NAMALWA (cell line): Measurements from ENCODE around the gene PEX19.

Experiments used
- DNase-seq: peaks from one replicate; pipeline ENCODE4 v3.0.0-alpha.2; 2015; ENCODE audit warnings: low spot score

PEX19 gene

GRCh38 chr1:160277330-160277729 is 7.6 kb downstream of the PEX19 start:
- DNase-seq, result no peak

DNA sequence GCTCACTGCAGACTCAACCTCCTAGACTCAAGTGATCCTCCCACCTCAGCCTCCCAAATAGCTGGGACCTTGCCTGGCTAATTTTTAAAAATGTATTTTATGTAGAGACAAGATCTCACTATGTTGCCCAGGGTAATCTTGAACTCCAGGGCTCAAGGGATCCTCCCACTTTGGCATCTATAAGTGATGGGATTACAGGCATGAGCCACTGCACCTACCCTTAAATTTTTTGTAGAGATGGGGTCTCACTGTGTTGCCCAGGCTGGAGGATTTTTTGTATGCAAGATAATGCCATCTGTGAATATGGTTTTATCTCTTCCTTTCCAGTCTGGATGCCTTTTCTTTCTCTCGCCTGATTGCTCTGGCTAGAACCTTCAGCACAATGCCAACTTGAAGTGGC is 13.9 kb downstream of the PEX19 start:
- DNase-seq, result no peak

DNA sequence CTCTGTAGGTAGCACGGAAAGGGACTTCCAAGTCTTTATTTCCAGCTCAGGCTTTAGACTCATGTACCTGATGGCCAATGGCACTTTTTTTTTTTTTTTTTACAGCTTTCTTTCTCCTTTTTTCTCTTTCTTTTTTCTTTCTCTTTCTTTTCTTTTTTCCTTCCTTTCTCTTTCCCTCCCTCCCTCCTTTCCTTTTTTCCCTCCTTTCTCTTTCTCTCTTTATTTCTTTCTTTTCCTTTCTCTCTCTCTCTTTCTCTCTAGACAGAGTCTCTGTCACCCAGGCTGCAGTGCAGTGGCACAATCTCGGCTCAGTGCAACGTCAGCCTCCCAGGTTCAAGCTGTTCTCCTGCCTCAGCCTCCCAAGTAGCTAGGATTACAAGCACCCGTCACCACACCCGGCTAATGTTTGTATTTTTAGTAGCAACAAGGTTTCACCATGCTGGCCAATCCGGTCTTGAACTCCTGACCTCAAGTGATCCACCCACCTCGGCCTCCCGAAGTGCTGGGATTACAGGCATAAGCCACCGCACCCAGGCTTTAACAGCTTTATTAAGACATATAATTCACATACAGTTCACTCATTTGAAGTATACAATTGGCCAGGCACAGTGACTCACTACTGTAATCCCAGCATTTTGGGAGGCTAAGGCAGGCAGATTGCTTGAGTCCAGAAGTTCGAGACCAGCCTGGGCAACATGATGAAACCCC is 17.5 kb downstream of the PEX19 start:
- no peak for DNase-seq

DNA sequence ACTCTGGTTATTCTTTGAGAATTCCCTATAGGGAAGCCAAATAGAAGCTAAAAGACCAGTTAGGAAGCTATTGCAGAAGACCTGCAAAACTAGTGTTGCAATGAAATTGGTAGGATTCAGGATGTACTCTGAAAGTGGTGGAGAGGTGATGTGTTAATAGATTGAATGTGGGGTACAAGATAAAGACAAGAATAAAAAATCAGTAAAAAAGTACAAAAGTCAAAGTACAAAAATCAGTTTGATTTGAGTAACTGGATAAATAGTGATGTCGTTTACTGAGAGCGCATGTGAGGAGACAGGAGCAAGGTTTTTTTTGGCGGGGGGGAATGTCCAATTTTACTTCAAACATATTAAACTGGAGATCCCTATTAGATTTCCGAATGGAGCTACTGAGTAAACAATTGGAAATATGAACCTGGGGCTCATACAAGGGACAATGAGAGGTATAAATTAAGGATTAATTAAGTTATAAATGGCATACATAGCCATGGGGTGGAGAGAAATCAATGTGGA is 20.1 kb downstream of the PEX19 start:
- DNase-seq, result no peak

DNA sequence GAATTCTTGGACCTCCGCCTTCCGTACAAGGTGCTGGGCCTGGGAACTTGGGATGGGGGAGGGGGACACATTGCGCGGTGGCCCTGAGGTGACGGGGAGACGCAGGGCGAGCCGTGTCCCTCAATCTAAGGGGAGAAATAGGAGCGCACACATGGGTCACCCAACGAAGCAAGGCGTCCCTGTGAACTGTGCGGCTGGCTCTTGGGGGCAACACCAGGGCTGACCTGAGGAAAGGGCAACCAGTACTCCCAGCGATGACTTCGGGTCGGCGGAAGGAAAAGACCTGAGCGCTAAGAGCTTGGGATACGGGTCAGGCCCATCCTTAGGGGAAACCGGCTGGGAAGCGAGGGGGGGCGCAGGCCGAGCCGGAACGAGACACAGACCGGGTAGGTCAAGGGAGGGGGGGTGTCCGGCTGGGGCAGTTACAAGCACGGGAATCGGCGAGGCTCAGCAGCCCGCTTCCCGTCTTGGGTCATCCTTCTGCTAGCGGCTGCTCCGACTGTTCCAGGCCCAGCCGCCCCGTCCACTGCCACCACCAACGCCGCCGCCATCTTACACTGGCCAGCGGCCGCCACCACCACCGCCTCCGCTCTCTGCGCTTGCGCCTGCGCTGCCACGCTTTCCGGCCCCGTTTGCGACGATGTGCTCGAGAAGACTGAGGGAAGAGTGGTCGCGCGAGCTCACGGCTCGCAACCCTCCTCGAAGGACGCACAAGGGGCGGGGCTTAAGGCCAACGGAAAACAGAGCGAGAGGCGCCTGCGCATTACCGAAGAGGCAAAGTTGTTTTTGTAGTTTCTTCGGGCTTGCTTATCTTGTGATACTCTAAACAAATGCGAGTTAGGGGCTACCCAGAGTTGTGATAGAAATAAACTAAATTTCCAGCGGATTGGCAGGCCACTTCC is 22.8 kb downstream of the PEX19 start, which contains the start of gene DCAF8:
Gene DCAF8, minus strand, starts transcription at position 657 of the 902 bp plus-strand sequence. CDS start 18,541 bp downstream, outside the sequence.
- peak; percentile 100 for DNase-seq

DNA sequence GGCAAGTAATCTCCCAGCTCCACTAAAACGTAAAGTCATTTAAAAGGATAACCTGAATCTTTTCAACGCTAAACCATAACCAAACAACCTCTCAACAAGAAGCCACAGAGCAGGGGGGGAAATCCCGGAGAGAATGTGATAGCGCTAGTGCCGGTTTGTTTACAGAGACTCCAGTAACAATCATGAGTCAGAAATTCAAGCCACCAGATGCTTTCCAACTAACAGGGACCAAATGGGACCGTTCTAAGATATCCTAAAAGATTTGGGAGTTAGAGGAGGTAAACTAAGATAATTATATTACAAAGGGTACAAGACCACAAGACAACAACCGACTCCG is 23.4 kb downstream of the PEX19 start:
- DNase-seq, result peak; percentile 81

- DNase-seq, result peak; percentile 43
Measured at GRCh38 chr1:160260406-160261382, 24.2 kb downstream of the PEX19 start.

GRCh38 chr1:160258177-160258798 is 26.6 kb downstream of the PEX19 start:
- DNase-seq, result no peak

- DNase-seq, result no peak
Measured at GRCh38 chr1:160257411-160258015, 27.4 kb downstream of the PEX19 start.

GRCh38 chr1:160256396-160257046 is 28.4 kb downstream of the PEX19 start:
- no peak for DNase-seq

DNA sequence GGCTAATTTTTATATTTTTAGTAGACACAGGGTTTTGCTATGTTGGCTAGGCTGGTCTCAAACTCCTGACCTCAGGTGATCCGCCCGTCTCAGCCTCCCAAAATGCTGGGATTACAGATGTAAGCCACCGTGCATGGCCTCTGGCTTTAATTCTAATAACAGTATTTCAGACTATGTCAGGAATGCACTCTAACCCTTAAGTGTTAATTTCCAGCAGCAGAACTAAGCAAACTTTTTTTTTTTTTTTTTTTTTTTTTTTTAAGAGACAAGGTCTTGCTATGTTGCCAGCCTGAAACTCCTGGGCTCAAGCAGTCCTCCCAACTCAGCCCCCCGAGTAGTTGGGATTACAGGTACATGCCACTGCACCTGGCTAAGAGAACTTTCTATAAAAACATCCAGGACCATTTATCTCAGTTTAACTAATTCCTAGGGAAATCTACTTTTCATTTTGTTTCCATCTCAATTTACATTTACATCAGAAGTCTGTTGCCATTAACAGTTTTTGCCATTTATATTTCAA is 29.1 kb downstream of the PEX19 start:
- no peak for DNase-seq

- DNase-seq, result peak; percentile 92
Measured at GRCh38 chr1:160251687-160252526, 33.0 kb downstream of the PEX19 start.

DNA sequence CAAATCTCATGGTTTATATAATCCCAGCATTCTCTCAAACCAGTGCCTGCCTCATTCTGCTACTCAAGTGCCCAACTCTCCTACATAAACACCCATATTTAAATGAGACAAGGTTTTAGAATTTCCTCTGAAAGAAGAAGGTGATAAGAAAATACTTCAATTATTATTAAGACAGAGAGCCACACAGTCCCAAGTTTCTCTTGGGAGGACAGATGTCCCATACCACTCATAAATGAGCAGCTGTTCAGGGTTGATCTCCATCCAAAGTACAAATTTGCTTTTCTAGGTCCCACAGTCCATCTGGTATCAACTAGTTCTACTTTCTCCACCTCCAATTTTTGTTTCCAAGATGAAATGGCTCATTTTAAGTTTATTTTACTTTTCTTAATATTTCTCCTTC is 33.9 kb downstream of the PEX19 start:
- no peak for DNase-seq

DNA sequence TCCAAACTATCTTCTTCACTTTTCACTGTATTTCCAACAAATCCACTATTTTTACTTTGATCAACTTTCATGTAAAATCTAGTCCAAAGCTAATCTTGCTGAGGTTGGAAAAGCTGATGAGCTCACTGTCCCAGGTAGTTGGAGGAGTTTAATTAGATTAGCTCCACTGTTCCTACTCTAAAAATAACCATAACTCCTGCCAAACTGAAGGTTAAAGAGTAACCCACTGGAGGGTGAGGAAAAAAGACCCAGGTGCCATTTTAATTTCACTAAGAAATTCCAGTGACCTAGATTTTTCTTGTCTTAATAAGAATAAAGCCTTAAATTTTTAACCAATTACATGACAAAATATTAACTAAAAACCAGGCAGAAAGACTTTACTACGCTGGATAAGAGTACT is 37.9 kb downstream of the PEX19 start:
- DNase-seq, result no peak

- DNase-seq, result no peak
Measured at GRCh38 chr1:160245434-160245833, 39.5 kb downstream of the PEX19 start.

DNA sequence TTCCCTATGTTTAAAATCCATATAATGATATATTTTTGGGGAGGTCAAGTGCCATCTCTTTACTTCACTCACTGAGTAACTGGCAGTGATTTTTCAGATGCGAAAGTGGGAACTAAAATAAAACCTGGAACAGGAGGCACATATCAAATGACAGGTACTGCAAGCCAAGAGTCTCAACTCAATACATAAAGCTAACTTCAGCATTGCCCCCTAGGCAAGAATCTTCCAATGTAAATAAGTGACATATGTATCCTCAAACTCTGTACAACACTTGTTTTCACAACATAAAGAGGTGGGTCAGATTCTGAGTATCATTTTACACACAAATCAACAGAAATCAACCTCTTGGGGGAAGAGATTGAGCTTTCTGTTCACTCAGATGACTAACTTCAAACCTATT is 40.7 kb downstream of the PEX19 start:
- no peak for DNase-seq

DNA sequence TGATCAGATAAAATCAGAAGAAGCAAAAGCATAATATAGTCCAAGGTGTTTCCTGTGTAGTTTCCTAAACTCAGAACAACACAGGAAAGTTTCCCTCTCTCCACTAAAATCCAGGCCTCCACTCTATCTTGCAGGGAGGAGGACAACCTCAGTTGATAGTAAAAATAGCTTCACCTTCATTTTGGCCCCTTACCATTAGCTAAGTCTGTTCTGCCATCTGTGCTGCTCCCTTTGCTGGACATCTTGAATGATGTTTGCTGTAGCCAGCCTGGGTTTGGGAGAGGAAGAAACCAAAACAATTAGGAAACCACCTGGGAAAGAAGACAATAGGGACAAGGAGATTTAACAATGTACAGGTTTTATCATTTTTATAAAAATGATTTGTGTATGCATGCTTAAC is 41.2 kb downstream of the PEX19 start:
- no peak for DNase-seq

DNA sequence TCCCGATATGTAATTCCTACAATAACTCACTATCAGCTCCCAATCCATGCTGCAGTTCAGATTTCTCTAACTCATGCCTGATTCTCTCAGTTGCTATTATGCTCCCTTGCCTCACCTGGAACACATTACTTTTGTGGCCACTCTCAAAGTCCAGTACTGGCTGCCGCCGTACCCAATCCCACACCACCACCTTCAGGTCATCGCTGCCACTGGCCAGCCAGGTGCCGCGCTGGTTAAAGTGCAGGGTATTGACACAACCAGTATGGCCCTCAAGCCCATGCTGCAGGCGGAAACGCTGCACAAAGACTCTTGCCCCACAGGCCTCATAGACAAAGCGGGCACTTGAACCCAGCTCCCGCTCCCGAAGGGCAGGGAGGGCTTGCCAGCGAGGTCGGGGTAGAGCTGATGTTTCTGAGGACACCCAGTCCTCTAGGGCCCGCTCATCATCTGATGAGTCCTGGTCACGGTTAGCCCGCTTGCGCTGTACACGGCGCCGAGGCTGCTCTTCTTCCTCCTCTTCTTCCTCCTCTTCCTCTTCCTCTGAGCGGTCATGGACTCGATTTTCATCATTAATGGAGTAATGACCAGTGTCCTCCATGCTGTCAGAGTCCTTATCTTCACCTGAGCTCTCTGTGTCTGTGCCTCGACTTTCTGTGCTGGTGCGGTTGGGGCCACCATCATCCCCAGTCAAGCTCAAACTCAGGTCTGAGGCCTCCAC is 45.2 kb downstream of the PEX19 start:
- DNase-seq, result no peak

DNA sequence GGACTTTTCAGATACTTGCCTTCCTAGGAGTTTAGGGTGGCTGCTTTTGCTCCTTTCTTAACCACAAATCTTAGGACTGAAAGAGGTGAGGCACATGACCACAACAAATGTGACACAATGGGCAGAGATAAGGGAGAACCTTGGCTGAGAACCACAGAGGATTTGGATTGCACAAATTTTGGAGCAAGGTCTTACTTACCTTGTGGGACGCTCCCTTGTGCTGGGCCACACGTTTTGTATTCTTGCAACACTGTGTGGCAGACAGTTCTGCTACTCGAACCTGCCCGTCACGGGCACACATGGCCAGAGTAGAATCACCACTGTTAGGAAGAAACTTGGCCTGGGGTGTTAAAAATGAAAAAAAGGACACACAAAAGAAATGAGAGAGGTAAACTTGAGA is 46.5 kb downstream of the PEX19 start:
- DNase-seq, result no peak
